Duodenal mucosa (tissue), 2 donors: ENCODE measurements around the gene ZFAND3.

ENCODE experiments used
- H3K27ac ChIP-seq: one replicate; pipeline ENCODE4 v1.7.0; 2013; ENCODE audit warnings: low read depth, low read length
- H3K27me3 ChIP-seq, 2 donors: one replicate each; pipeline ENCODE4 v1.7.0; 2013; ENCODE audit warnings: low read length in 2 of 2, control low read depth in 1 of 2; ENCODE audit not compliant: insufficient read depth in 2 of 2, control insufficient read depth in 1 of 2
- H3K36me3 ChIP-seq, 2 donors: one replicate each; pipeline ENCODE4 v1.7.0; 2013; ENCODE audit warnings: low read length in 2 of 2, control low read depth in 1 of 2; ENCODE audit not compliant: insufficient read depth in 2 of 2, control insufficient read depth in 1 of 2
- H3K4me1 ChIP-seq, 2 donors: one replicate each; pipeline ENCODE4 v1.7.0; 2013; ENCODE audit warnings: low read length in 2 of 2, control low read depth in 1 of 2; ENCODE audit not compliant: insufficient read depth in 2 of 2, control insufficient read depth in 1 of 2
- H3K4me3 ChIP-seq, 2 donors: one replicate each; pipeline ENCODE4 v1.7.0; 2013; ENCODE audit warnings: low read length in 2 of 2, low read depth in 1 of 2
- H3K9ac ChIP-seq, 2 donors: one replicate each; pipeline ENCODE4 v1.7.0; 2013; ENCODE audit warnings: low read length in 2 of 2, low read depth in 1 of 2
- H3K9me3 ChIP-seq, 2 donors: one replicate each; pipeline ENCODE4 v1.7.0; 2013; ENCODE audit warnings: low read length in 2 of 2, control low read depth in 1 of 2; ENCODE audit not compliant: control insufficient read depth in 1 of 2

The ZFAND3 gene

GRCh38 chr6:38086346-38086745, 266.8 kb downstream of the ZFAND3 start:
- no peaks in the 10 kb centered on the region for H3K27me3 ChIP-seq
- no peak overlapping the region for H3K4me3 ChIP-seq
- H3K9ac ChIP-seq: no peak overlapping the region
- H3K4me1 ChIP-seq: no peaks in the 10 kb centered on the region
- peaks cover 0 to 16% of the 10 kb centered on the region in 2 donors for H3K36me3 ChIP-seq
- no peaks in the 10 kb centered on the region for H3K9me3 ChIP-seq
- H3K27ac ChIP-seq: no peak overlapping the region

GRCh38 chr6:38088010-38088409, 268.5 kb downstream of the ZFAND3 start:
- Histone ChIP-seq H3K27ac (no peak overlapping the region), H3K9me3 (no peaks in the 10 kb centered on the region), H3K36me3 (peaks cover 0 to 10% of the 10 kb centered on the region in 2 donors)

GRCh38 chr6:38088829-38089228, 269.3 kb downstream of the ZFAND3 start:
- Histone ChIP-seq H3K9ac (no peak overlapping the region), H3K4me3 (no peak overlapping the region), H3K27me3 (no peaks in the 10 kb centered on the region), H3K27ac (no peak overlapping the region), H3K36me3 (peaks cover 0 to 3% of the 10 kb centered on the region in 2 donors), H3K4me1 (no peaks in the 10 kb centered on the region), H3K9me3 (no peaks in the 10 kb centered on the region)

More at GRCh38 chr6:38088010-38088409, 268.5 kb downstream of the ZFAND3 start:
- no peak overlapping the region for H3K9ac ChIP-seq
- H3K4me3 ChIP-seq: no peak overlapping the region
- H3K4me1 ChIP-seq: no peaks in the 10 kb centered on the region
- H3K27me3 ChIP-seq: no peaks in the 10 kb centered on the region

- Histone ChIP-seq H3K9ac (no peak overlapping the region), H3K9me3 (no peaks in the 10 kb centered on the region), H3K27me3 (no peaks in the 10 kb centered on the region), H3K4me3 (no peak overlapping the region), H3K36me3 (no peaks in the 10 kb centered on the region), H3K4me1 (no peaks in the 10 kb centered on the region), H3K27ac (no peak overlapping the region)
These were observed 272.1 kb downstream of the ZFAND3 start for GRCh38 chr6:38091613-38092012.

GRCh38 chr6:38092465-38092864, 272.9 kb downstream of the ZFAND3 start:
- Histone ChIP-seq H3K9ac (no peak overlapping the region), H3K27me3 (no peaks in the 10 kb centered on the region), H3K9me3 (no peaks in the 10 kb centered on the region), H3K4me1 (no peaks in the 10 kb centered on the region), H3K27ac (no peak overlapping the region), H3K4me3 (no peak overlapping the region), H3K36me3 (no peaks in the 10 kb centered on the region)

GRCh38 chr6:38092964-38093363, 273.4 kb downstream of the ZFAND3 start:
- H3K36me3 ChIP-seq: no peaks in the 10 kb centered on the region
- no peak overlapping the region for H3K27ac ChIP-seq
- no peaks in the 10 kb centered on the region for H3K27me3 ChIP-seq
- H3K9me3 ChIP-seq: no peaks in the 10 kb centered on the region
- no peak overlapping the region for H3K4me3 ChIP-seq
- H3K4me1 ChIP-seq: no peaks in the 10 kb centered on the region
- H3K9ac ChIP-seq: no peak overlapping the region

- H3K9me3 ChIP-seq: no peaks in the 10 kb centered on the region
- no peak overlapping the region for H3K4me3 ChIP-seq
- no peaks in the 10 kb centered on the region for H3K36me3 ChIP-seq
- H3K4me1 ChIP-seq: no peaks in the 10 kb centered on the region
- no peak overlapping the region for H3K9ac ChIP-seq
- no peak overlapping the region for H3K27ac ChIP-seq
- H3K27me3 ChIP-seq: no peaks in the 10 kb centered on the region
These were observed 275.5 kb downstream of the ZFAND3 start for GRCh38 chr6:38095054-38095453.

- Histone ChIP-seq H3K9ac (no peak overlapping the region), H3K27ac (no peak overlapping the region), H3K4me1 (no peaks in the 10 kb centered on the region), H3K4me3 (no peak overlapping the region), H3K9me3 (no peaks in the 10 kb centered on the region), H3K27me3 (no peaks in the 10 kb centered on the region), H3K36me3 (no peaks in the 10 kb centered on the region)
These were observed 279.7 kb downstream of the ZFAND3 start for GRCh38 chr6:38099221-38099620.

- no peaks in the 10 kb centered on the region for H3K9me3 ChIP-seq
- no peaks in the 10 kb centered on the region for H3K4me1 ChIP-seq
- no peak overlapping the region for H3K4me3 ChIP-seq
- H3K27ac ChIP-seq: no peak overlapping the region
- no peaks in the 10 kb centered on the region for H3K27me3 ChIP-seq
- peaks cover 0 to 4% of the 10 kb centered on the region in 2 donors for H3K36me3 ChIP-seq
- H3K9ac ChIP-seq: no peak overlapping the region
These were observed 280.9 kb downstream of the ZFAND3 start for GRCh38 chr6:38100380-38100779.

- Histone ChIP-seq H3K27ac (no peak overlapping the region), H3K9me3 (no peaks in the 10 kb centered on the region), H3K27me3 (no peaks in the 10 kb centered on the region), H3K9ac (no peak overlapping the region), H3K4me3 (no peak overlapping the region), H3K36me3 (peaks cover 0 to 9% of the 10 kb centered on the region in 2 donors), H3K4me1 (no peaks in the 10 kb centered on the region)
These were observed 284.4 kb downstream of the ZFAND3 start for GRCh38 chr6:38103921-38104320.

- Histone ChIP-seq H3K9ac (no peak overlapping the region), H3K27me3 (no peaks in the 10 kb centered on the region), H3K9me3 (no peaks in the 10 kb centered on the region), H3K4me3 (no peak overlapping the region), H3K36me3 (peaks cover 0 to 9% of the 10 kb centered on the region in 2 donors), H3K27ac (no peak overlapping the region), H3K4me1 (no peaks in the 10 kb centered on the region)
These were observed 285.5 kb downstream of the ZFAND3 start for GRCh38 chr6:38105066-38105465.
